HepG2 (cell line): Measurements from ENCODE around the gene GATD1. TPM values are rescaled to one million over a fixed set of nuclear protein-coding genes. Genes with fewer than 3 reads are reported as not detected.

ENCODE experiments used
- KAT7 ChIP-seq: IDR thresholded peaks from 2 replicates; pipeline ENCODE4 v1.6.1; 2018; ENCODE audit warnings: borderline replicate concordance, missing compliant biosample characterization
- NFIC ChIP-seq: IDR thresholded peaks from 2 replicates; pipeline ENCODE4 v1.6.1; 2012; ENCODE audit warnings: mild to moderate bottlenecking, low read length, inconsistent platforms
- NFKB2 ChIP-seq: sonication (generic); formaldehyde crosslinking; IDR thresholded peaks from 2 replicates; pipeline ENCODE4 v1.4.0; 2020; ENCODE audit warnings: missing genetic modification reagents, borderline replicate concordance
- PAXIP1 ChIP-seq: sonication (generic); formaldehyde crosslinking; conservative IDR thresholded peaks from 2 replicates; pipeline ENCODE4 v1.4.0; 2020; ENCODE audit warnings: mild to moderate bottlenecking, missing genetic modification reagents, moderate library complexity
- ZNF280B ChIP-seq: sonication (generic); formaldehyde crosslinking; IDR thresholded peaks from 2 replicates; pipeline ENCODE4 v1.5.0; 2020; ENCODE audit warnings: missing genetic modification reagents, mild to moderate bottlenecking, borderline replicate concordance
- ZNF570 ChIP-seq: sonication (generic); formaldehyde crosslinking; IDR thresholded peaks from 2 replicates; pipeline ENCODE4 v1.4.0; 2020; ENCODE audit warnings: mild to moderate bottlenecking, missing genetic modification reagents, borderline replicate concordance
- ZNF781 ChIP-seq: sonication (generic); formaldehyde crosslinking; IDR thresholded peaks from 2 replicates; pipeline ENCODE4 v1.5.1; 2020; ENCODE audit warnings: borderline replicate concordance, mild to moderate bottlenecking, missing genetic modification reagents; ENCODE audit errors: not compliant biosample characterization
- ZNF83 ChIP-seq: sonication (generic); formaldehyde crosslinking; IDR thresholded peaks from 2 replicates; pipeline ENCODE4 v1.4.0; 2020; ENCODE audit warnings: missing genetic modification reagents, mild to moderate bottlenecking, borderline replicate concordance
- polyA plus RNA-seq, 8 experiments: library from polyadenylated mRNA; depleted of rRNA in 3 of 8; stranded (reverse) in 7 of 8; unstranded in 1 of 8; fragments of >200 nt; fragmentation: Illumina TruSeq in 4 of 8; extraction: Trizol in 4 of 8; gene quantifications; 2 replicates each; pipeline versions ENCODE4 v1.2.1 to v1.2.3, GENCODE V29; 2011 to 2016; ENCODE audit warnings: low read depth in 4 of 8, missing spikeins in 1 of 8, mixed read lengths in 1 of 8; ENCODE audit not compliant: insufficient read depth in 1 of 8
- total RNA-seq, 5 experiments: library from RNA; depleted of rRNA; stranded (reverse); fragments of >200 nt; fragmentation: Illumina TruSeq; extraction: Trizol; gene quantifications; 2 replicates each; pipeline ENCODE4 v1.2.3, GENCODE V29; 2016; ENCODE audit warnings: low read depth in 1 of 5

The GATD1 gene
- total and polyA plus RNA-seq, 2 of the 13 experiments (the other 11 are each of a cell fraction or from before 2014, with no cell fraction given) = 31.3 to 60.5 TPM

GRCh38 chr11:810040-810567 is 32.8 kb upstream of the GATD1 start (continued):
- TF ChIP-seq PAXIP1 (CRISPR knock-in tag) (no peak), ZNF83 (CRISPR knock-in tag) (0 out of 2 replicates have a peak, but pooled peaks have one; percentile 20), ZNF781 (CRISPR knock-in tag) (no peak), NFKB2 (CRISPR knock-in tag) (0 out of 2 replicates have a peak, but pooled peaks have one; percentile 8), KAT7 (0 out of 2 replicates have a peak, but pooled peaks have one; percentile 5), NFIC (no peak), ZNF570 (CRISPR knock-in tag) (no peak; the same call in 1 of the 2 replicates), ZNF280B (CRISPR knock-in tag) (no peak)
